Endodermal cell (in vitro differentiated cells): ENCODE results near the gene KLHL17. TPM values are rescaled to one million over a fixed set of nuclear protein-coding genes. Genes with fewer than 3 reads are reported as not detected.

ENCODE experiments used
- DNase-seq: peaks from one replicate; pipeline ENCODE4 v3.0.0-alpha.2; 2017
- H3K27ac ChIP-seq: 2 replicates; pipeline ENCODE4 v1.5.1; 2013; ENCODE audit warnings: mild to moderate bottlenecking, low read depth, low read length, moderate library complexity
- H3K27me3 ChIP-seq: 2 replicates; pipeline ENCODE4 v1.6.1; 2013; ENCODE audit warnings: mild to moderate bottlenecking, low read length, moderate library complexity; ENCODE audit not compliant: insufficient read depth, control insufficient read depth, poor library complexity, severe bottlenecking
- H3K36me3 ChIP-seq: 2 replicates; pipeline ENCODE4 v1.7.0; 2013; ENCODE audit warnings: mild to moderate bottlenecking, low read length, moderate library complexity; ENCODE audit not compliant: control insufficient read depth, insufficient read depth
- H3K4me1 ChIP-seq: one replicate; pipeline ENCODE4 v1.7.0; 2013; ENCODE audit warnings: low read length; ENCODE audit not compliant: control insufficient read depth, insufficient read depth
- H3K4me3 ChIP-seq: 2 replicates; pipeline ENCODE4 v1.5.1; 2013; ENCODE audit warnings: mild to moderate bottlenecking, low read length, moderate library complexity
- H3K9ac ChIP-seq: 2 replicates; pipeline ENCODE4 v1.6.1; 2013; ENCODE audit warnings: mild to moderate bottlenecking, low read length, moderate library complexity; ENCODE audit not compliant: poor library complexity, severe bottlenecking; ENCODE audit errors: extremely low read depth
- H3K9me3 ChIP-seq: 2 replicates; pipeline ENCODE4 v1.6.1; 2013; ENCODE audit warnings: mild to moderate bottlenecking, low read length, moderate library complexity; ENCODE audit not compliant: control insufficient read depth
- H3K27ac Mint-ChIP-seq: 2 replicates; pipeline ENCODE4 v1.8.0; 2020; ENCODE audit warnings: mixed read lengths
- H3K27me3 Mint-ChIP-seq: 2 replicates; pipeline ENCODE4 v1.8.0; 2021; ENCODE audit warnings: mild to moderate bottlenecking, mixed read lengths; ENCODE audit not compliant: insufficient read depth
- H3K36me3 Mint-ChIP-seq: 2 replicates; pipeline ENCODE4 v1.8.0; 2020; ENCODE audit warnings: low read depth, mixed read lengths
- H3K4me1 Mint-ChIP-seq: 2 replicates; pipeline ENCODE4 v1.8.0; 2020; ENCODE audit warnings: mixed read lengths
- H3K4me3 Mint-ChIP-seq: 2 replicates; pipeline ENCODE4 v1.8.0; 2020; ENCODE audit warnings: mild to moderate bottlenecking, moderate library complexity, mixed read lengths
- H3K9me3 Mint-ChIP-seq: 2 replicates; pipeline ENCODE4 v1.8.0; 2020; ENCODE audit warnings: mild to moderate bottlenecking, mixed read lengths
- CTCF ChIP-seq: fragments of 200-600 bp; sonication (generic); conservative IDR thresholded peaks from 2 replicates; pipeline ENCODE4 v1.5.0; 2021; ENCODE audit warnings: antibody characterized with exemption, mild to moderate bottlenecking
- WGBS, 2 experiments: methylation state at CpG; one replicate each; pipeline versions ENCODE4 v1.1.5 to v1.1.7; 2013; ENCODE audit warnings: missing lambda C conversion rate in 2 of 2, mixed read lengths in 1 of 2; ENCODE audit not compliant: insufficient coverage in 1 of 2, insufficient read length in 1 of 2; 5-methylcytosine and 5-hydroxymethylcytosine counted together
- total RNA-seq, 2 donors: library from RNA; stranded (reverse); fragmentation: NEBNext Ultra II Directional in 1 of 2; extraction: Animal tissue kit (Norgen Biotek cat#: 25700) in 1 of 2; gene quantifications; 2 replicates in 1 of 2; 3 replicates in 1 of 2; pipeline ENCODE4 v1.2.1, GENCODE V29; 2021

KLHL17 gene
- total RNA-seq, 2 donors from 2014 or later = 49.2 to 58.2 TPM

DNA sequence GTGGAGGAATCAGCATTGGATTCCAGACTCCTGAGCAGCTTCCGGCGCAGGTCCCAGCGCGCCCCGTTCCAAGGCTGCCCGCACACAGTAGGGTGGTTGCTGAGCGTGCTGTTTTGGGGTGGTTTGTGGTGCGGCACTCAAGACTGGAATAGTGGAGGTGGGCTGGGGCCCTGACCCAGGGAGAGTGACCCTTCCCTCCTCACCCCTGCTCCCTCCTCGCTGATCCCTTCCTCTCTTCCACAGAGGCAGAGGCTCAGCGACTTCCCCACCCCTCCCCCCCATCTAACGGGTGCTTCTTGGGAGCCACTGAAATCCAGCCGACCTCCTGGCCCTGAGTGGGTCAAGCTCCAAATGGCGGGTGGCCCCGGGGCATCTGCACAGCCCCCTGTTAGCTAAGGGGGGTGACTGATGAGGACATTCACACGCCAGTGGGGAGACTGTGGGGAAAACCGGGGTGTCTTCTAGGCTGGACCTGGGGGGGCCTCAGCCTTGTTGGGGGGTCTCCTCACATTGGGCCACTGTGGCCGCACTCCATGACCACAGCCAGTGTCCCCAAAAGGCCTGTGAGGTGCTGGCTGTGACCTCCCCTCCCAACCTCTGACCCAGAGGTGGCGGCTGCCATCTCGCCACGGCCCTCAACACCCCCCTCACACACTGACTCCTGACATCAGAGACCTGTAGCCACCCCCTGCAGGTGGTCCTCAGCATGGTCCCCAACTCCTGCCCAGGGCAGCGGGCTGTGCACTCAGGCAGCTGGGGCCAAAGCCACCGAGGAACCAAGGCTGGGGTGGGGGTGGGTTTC, 43.4 kb downstream of the KLHL17 start:
- Histone ChIP-seq H3K27me3 (no peaks in the 10 kb centered on the region), H3K4me3 (peak overlapping the region; percentile 76), H3K36me3 (no peaks in the 10 kb centered on the region), H3K9ac (peak overlapping the region; percentile 25), H3K9me3 (no peaks in the 10 kb centered on the region), H3K27ac (no peak overlapping the region), H3K4me1 (peaks cover 27% of the 10 kb centered on the region)
- TF ChIP-seq CTCF = no peak
- 88 to 89% methylated on average over 7 to 22 of the region's 22 CpGs for WGBS, 2 experiments
- H3K36me3 Mint-ChIP-seq = no peaks in the 10 kb centered on the region
- H3K27ac Mint-ChIP-seq = no peak overlapping the region
- H3K4me1 Mint-ChIP-seq = peaks cover 29% of the 10 kb centered on the region
- DNase-seq = peak; percentile 66
- H3K9me3 Mint-ChIP-seq = no peaks in the 10 kb centered on the region
- peaks cover 52% of the 10 kb centered on the region for H3K27me3 Mint-ChIP-seq
- H3K4me3 Mint-ChIP-seq = peak overlapping the region; percentile 50

- 60 to 83% methylated on average over 1 to 7 of the region's 7 CpGs for WGBS, 2 experiments
- Mint-ChIP-seq H3K27ac (peak overlapping the region; percentile 95), H3K9me3 (no peaks in the 10 kb centered on the region), H3K36me3 (no peaks in the 10 kb centered on the region), H3K27me3 (peaks cover 54% of the 10 kb centered on the region), H3K4me3 (peak overlapping the region; percentile 50), H3K4me1 (peaks cover 29% of the 10 kb centered on the region)
- peak overlapping the region; percentile 76 for H3K4me3 ChIP-seq
- H3K9me3 ChIP-seq = no peaks in the 10 kb centered on the region
- DNase-seq = peak; percentile 59
- H3K27me3 ChIP-seq = no peaks in the 10 kb centered on the region
- no peak overlapping the region for H3K27ac ChIP-seq
- no peaks in the 10 kb centered on the region for H3K36me3 ChIP-seq
- no peak for TF ChIP-seq CTCF
- H3K4me1 ChIP-seq = peaks cover 27% of the 10 kb centered on the region
- peak overlapping the region; percentile 25 for H3K9ac ChIP-seq
Measured at GRCh38 chr1:1004420-1004779, 44.0 kb downstream of the KLHL17 start.

GRCh38 chr1:1004780-1005697, 44.7 kb downstream of the KLHL17 start:
- H3K27ac Mint-ChIP-seq = peak overlapping the region; percentile 95
- no peaks in the 10 kb centered on the region for H3K36me3 Mint-ChIP-seq
- H3K27me3 ChIP-seq = no peaks in the 10 kb centered on the region
- H3K27me3 Mint-ChIP-seq = peaks cover 52% of the 10 kb centered on the region
- H3K4me3 ChIP-seq = peak overlapping the region; percentile 76
- no peaks in the 10 kb centered on the region for H3K9me3 ChIP-seq
- DNase-seq = peak; percentile 83
- 47 to 52% methylated on average over 15 to 21 of the region's 21 CpGs for WGBS, 2 experiments
- peaks cover 27% of the 10 kb centered on the region for H3K4me1 ChIP-seq
- peak overlapping the region; percentile 74 for H3K9ac ChIP-seq
- peak overlapping the region; percentile 50 for H3K4me3 Mint-ChIP-seq
- H3K27ac ChIP-seq = peak overlapping the region; percentile 76
- H3K9me3 Mint-ChIP-seq = no peaks in the 10 kb centered on the region
- no peaks in the 10 kb centered on the region for H3K36me3 ChIP-seq
- TF ChIP-seq CTCF = no peak
- peaks cover 29% of the 10 kb centered on the region for H3K4me1 Mint-ChIP-seq
